Measurements from ENCODE around the gene COBL.
A peak's percentile ranks its signal among the peaks of the same experiment; 100 is the strongest.

The COBL gene

DNA sequence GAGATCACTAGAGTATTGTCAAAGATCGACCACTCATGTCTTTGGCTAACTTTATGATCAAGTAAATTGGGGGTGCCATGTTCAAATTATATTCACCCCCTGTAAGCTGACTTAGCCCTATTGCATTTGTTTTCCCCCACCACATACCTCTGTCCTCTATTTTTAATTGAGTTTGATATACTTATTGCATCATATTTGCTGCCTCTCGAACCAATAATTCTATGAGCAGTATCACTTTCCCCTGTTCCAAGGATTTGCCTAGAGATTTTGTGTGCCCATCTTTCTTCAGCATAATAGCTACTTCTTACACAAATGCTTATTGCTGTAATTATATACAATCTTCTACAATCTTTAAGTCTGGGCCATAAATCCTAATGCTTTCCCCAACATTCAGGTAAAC lies 245.2 kb downstream of the COBL start:
- DNase-seq: no peak

DNA sequence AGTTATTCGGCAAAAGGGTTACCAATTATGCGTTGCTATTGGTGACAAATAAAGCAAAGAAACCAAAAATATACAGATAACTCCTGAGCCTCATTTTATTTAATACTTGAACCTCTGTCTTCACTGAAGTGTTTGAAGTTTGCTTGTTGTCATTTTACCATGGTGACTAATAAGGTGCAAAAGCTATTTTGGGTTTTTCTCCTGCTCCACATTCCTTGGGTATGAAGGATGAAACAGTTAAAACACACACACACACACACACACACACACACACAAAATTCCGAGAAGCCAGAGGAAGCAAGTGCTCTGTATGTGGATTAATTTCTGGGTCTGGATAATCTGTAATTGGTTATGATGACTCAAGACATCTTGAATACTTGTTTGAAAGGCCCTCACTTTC lies 246.5 kb downstream of the COBL start:
- DNase-seq: no peak

DNA sequence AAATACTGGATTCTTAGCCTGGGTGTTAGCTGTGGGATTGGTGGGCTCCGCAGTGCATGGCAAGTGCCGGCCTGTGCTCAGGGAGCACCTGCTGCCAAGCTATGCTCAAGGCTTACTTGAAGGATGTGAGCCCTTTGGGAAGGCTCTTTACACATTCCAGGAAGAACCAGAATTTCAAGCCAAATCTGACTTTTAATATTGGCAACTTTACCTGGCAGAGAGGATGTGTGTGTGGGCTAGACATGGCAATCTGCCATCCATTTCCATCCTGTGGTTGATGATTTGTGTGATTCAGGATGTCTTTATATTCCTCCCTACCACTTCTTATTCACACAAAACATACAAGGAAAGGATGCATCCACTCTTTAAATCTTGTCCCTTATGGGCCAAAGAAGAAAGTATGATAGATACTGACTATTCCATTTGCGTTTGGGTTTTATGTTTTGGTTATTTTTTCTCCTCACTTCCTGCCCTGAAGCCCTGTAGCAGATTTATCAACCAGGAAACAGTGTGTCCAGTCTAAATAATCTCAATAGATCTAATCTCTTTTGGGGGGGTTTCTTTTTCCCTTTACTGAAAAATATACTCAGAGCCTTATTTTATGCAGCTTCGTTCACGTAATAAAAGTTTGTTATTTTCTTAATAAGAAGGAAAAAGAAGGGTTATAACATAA lies 247.1 kb downstream of the COBL start:
- no peak for DNase-seq

DNA sequence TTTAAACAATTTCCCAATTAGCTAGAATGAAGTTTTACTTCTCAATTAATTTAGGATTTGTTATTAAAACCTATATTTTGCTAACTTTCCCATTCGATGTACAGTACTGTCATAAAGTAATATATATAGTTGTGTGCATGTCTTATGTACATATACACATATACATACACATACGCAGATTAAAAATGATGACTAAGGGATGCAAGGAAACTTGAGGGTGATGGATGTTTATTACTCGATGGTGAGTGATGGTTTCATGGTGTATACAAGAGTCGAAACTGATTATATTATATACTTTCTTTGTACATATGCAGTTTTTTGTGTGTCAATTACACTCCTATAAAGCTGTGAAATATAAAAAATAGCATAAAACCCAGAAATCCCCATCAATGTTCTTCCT lies 248.2 kb downstream of the COBL start:
- no peak for DNase-seq

DNA sequence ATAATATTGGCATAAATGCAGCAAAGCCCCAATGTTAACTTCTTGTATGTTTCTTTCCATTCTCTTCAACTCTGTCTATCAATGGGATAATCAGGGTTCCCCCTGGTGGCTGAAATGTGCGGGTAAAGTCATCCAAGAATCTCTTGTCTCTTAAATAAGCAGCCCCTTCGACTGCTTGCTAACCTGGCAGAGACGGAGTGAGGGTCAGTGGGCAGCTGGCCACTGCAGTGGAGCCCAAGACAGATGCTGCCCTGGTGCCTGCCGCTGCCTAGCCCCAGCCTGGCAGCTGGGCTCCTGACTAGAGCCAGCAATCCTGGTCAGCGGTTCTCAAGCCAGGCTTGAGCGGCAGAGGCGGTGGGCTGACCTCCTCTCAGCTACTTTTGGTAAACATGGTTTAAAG lies 248.9 kb downstream of the COBL start:
- DNase-seq: peak; percentile 15 to 67 (median 38)

DNA sequence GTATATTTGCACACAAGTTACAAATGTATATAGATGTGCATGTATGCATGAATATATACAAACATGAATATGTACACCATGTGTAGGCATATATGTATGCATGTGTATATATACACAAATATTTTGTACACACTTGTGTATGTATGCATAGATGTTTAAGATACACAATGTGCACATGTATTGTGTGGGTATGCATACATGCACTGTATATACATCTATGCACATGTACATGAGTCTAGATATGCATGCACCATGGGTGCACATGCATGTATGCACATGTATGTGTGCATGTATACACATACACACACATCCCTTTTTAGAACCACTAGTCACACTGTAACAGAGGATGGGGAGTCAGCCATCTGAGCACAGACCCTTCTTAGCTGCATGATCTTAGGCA lies 249.4 kb downstream of the COBL start:
- DNase-seq: no peak

DNA sequence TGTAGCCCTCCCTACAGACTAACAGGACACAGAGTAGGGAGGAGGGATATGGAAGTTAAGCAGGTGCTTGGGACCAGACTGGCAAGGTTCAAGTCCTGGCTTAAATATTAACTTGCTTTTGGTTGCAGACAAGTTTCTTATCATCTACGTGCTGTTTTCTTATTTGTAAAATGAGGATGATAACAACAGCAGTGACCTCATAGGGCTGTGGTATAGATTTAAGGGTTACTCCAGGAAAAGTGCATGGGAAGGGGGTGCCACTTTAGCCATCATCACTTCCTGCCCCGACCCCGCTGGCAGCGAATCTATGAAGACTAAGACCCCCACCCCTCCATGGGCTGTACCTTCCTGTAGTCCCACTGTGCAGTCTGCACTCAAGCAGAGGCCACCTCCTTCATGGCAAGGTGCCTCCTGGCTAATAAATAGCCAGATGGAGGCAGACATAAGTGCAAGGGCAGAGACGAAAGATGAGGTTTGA lies 250.2 kb downstream of the COBL start:
- no peak for DNase-seq

DNA sequence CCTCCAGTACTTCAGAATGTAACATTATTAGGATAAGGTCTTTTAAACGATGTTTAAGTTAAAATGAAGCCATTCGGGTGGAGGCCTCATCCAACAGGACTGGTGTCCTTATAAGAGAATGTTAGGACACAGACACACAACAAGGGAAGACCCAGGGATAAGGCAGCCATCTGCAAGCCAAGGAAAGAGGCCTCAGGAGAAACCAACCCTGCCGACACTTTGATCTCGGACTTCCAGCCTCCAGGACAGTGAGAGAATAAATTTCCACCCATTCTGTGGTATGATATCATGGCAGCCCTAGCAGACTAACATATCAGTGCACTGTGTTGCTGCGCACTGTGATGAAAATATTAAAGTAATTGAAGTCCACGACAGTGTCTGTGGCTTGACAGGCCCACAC lies 250.8 kb downstream of the COBL start:
- DNase-seq: no peak

DNA sequence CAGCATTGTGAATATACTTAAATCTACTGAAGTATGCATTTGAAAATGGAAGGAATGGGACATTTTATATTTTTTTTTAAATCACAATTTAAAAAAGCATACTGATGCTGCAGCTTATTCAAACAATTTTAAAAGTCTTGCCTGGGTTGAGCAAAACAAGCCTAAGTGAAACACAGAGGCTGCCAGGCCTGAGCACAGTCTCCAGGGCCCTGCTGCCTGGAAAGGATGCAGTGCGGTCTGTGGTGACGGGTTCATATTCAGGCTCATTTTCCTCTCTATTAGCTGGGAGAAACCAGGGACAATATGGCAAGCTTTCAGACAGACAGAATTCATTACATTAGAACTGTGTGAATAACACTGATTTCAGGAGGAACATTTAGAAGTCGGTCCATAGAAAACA lies 251.9 kb downstream of the COBL start:
- DNase-seq: no peak

DNA sequence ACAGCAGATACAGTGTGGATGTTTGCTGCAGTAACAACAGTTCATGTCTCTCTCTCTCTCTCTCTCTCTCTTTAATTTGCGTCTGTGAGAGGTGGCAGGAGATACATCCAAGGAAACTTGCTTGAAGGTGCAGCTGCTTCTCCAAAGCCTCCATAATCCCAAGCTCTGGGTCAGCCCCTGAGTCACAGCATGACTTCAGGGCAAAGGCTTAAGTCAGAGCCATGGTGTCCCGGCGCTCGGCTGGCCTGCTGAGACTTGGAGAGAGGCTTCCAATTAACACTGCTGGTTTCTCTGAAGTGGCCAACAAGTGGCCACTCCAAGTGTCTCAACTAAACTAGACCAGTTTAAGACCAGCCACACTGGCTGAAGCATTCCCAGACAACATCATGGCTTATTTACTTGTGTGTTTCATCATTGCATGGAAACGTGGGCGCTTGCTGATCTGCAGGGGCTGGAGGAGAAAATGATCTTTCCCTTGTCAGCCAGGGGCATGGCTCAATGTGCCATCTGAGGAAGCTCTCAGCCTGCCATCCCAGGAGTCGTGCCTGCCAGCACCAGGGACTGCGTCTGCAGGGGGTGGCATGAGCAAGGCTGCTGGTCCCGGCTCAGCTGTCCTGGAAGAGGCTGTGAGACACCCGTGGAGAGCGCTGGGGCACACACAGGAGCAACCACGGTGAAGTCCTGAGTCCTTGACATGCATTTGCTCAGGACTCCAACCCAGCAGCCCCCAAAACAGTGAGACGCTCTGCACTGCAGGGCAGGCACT lies 254.2 kb downstream of the COBL start:
- peak in 2 of 3 experiments; percentile 17 to 84 for DNase-seq

DNA sequence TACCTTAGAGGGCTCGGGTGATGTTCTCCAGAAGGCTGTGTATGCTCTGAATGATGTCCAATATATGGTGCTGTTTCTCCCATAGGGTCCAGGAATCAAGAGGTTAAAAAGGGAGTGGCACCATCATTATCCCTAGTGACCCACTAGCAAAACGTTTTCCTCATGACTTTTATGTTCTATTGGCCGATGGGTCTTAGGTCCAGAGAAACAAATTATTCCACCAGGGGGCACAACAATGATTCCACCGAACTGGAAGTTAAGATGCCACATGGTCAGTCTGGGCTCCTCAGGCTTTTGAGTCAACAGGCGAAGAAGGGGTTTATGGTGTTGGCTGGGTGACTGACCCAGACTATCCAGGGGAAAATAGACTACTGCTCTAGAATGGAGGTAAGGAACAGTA lies 256.1 kb downstream of the COBL start:
- no peak for DNase-seq

DNA sequence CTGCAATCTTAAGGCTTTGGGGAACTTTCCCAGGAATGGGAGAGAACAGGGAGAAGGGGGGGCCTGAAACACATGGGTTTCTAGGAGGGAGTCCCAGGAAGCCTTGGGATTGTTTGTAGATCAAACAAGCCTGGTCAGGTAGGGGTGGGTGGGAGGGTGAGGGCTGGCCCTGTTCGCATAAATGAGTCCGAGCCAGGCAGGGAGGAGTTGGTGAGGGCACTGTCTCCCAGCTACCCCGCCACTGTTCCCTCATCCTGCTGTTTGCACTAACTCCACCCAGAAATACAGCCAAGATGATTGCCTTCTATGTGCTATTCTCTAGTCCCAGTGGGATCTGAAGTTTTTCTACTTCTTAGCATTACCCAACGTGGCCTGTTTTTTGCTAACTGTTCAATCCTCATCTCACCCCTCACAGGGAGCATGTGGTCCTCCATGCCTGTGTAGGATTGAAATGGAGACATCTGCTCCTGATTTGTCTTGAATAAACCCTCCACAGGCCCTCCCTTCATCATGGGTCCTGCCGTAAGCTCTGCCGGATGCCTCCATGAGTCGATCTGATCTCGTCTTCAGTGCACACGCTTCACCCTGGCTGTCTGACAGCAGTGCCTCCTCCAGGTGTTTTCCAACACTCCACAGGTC lies 257.0 kb downstream of the COBL start:
- no peak for DNase-seq

DNA sequence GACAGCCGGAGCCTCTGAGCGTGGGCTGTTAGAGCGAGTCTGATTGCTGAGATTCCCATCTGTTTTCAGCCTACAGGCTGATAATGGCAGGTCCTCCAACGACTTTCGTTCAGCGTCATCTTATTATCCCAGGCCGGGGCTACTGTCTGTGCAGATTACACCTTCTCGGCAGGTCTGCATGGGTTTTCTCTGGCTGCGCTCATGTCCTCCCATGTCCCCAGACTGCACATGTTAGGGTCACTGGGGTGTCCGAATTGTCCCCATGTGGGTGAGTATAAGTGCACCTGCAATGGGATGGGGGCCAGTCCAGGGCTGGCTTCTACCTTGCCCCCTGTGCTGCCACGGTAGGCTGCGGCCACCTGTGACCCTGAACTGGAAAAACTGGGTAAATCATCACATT lies 257.8 kb downstream of the COBL start:
- DNase-seq: no peak

DNA sequence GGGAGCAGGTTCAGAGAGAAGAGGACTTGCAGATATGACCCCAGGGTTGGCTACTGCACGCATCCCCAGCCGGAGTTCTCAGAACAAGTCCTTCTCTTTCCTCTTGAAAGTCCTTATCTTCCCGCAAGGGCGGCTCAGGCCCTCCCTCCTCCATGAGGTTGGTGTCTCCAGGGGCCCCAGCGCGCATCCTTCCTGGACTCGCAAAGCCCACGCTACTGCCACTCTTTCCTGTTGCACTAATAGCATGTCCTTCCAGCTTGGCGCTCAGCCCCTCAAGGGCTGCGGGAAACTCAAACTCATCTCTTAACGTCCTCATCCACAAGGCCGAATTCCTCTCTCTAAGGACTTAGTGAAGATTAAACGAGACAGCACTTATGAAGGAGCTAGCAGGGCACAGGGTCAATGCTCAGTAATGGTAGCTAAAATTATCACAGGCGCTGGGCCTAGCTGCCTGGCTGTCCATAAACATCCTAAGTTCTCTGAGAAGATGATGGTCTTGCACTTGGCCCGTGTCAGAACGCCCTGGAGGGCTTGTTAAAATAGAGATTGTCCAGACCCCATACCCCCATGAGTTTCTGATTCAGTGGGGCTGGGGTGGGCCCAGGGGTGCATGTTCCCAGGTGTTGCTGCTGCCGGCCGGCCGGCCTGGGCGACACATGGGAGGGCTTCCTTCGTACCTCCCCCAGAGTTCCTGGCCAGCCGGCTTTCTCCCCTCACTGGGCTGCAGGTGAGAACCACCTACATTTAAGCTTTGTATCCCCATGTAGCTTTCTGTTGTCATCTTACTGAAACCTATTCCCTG lies 261.4 kb downstream of the COBL start:
- DNase-seq: peak in 1 of 3 experiments; percentile 39

DNA sequence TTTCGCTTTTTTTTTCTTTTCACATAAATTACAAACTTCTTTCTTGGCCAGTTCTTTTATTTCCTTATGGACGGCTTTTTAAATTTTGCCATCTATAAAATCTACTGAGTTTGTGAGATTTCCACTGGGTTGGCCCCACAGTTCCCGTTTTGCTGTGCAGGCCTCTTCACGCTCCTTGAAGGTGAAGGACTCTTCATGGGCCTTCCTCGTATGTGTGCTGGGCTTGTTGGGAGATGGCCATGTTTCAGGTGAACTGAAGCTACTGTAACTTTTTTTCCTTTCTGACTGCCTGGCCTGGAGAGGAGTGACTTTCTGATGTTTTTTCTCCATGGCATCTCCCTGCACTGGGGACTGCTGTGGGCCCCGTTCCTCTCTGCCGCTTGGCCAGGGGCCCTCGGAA lies 262.4 kb downstream of the COBL start:
- DNase-seq: peak in 1 of 3 experiments; percentile 36

DNA sequence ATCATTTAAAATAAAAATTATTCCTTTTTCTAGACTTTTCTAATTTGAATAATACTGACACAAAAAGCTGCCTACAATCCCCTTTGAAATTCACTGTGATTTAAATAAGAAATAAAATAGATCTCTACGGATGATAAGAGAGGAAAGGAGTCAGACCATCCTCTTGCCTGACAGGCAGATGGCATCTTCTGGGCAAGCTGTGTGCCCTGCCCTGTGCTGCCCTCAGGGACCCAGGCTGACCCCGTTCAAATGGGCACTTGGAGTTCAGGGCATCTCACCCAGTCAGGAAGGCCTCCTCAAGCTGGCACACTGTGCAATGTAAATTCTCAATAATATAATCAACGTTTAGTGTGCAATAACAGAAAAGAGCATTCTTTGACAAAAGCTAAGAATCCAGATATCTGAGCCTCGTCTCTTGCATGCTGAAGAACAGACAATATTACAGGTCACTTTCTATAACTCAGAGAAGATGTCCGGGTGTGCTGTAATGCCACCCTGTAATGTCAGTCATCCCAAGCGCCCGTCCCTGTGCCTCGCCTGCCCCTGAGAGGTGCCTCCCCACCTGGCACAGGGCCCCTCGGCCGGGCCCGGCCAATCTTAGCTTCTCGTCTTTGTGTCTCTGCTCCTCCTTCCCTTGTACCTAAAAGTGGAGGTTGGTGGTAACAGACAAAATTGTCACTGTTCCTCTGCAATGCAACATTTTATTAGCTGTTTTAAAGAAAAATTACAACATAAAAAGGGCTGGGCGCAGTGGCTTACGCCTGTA lies 263.3 kb downstream of the COBL start:
- no peak for DNase-seq

DNA sequence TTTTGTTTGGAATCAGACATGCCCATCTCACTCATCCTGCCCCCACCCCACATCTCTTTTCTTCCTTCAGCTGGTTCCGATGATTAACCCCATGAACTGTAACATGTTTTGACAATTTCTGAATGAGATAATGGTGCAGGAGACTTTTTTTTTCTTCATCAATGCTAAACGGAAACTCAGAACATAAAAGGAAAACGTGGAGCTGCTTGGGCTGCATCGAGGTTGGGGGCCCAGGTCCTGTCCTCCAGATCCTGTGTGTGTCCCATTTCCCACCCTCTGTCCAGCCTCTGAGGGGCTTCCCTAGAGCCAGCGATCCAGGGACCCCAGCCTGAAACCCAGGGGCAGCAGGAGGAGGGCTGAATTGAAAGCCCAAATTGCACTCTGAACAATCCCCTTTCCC lies 270.1 kb downstream of the COBL start:
- no peak for DNase-seq

DNA sequence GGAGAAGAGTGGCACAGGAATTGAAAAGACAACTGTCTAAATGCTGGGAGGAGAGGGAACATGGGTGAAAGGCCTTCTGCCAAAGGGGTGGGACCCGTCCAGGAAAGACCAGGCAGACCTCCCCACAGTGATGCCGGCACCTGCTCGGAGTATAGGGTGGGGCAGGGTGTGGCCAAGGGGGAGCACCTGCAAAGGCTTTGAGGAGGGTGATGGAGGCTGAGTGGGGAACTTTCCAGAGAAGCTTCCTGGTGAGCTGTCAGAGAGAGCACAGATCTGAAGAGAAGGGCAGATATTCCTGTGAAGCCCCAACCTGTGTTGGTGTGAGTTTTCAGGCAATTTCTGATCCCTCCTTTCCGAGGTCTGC lies 270.5 kb downstream of the COBL start:
- DNase-seq: no peak

DNA sequence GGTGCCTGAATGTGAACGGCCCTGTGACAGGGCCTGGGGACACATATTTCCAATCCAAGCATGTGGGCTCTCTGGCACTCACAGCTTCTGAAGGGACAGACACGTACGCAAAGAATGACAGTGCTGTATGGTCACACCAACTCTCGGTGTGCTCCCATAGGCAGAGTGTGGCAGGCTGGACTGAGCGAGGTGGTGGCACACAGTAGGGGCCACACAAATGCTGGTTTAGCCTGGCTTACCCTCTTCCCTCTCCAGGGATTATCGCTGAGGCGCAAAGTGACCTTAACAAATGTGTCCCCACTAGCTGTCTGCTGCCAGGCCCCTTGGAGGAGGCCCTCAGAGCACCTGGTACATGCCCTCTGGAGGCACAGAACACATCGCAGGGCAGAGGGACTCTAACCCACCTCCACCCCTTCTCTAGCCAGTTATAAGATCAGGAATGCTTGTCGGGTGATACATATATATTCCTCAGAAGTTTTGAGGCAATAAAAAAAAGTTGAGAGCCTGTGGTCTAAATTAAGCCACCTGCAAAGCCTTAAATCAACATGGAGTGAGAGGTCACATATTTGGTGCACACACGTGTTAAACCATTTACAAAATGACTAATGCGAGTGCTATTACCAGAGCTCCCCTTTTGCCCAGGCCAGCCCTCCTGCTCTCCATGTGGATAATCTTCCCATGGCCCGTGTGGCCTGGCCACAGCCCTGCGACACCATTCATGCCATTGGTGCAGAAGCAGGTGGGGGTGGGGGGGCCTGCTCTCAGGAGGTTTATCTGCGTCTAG lies 271.1 kb downstream of the COBL start:
- no peak for DNase-seq

DNA sequence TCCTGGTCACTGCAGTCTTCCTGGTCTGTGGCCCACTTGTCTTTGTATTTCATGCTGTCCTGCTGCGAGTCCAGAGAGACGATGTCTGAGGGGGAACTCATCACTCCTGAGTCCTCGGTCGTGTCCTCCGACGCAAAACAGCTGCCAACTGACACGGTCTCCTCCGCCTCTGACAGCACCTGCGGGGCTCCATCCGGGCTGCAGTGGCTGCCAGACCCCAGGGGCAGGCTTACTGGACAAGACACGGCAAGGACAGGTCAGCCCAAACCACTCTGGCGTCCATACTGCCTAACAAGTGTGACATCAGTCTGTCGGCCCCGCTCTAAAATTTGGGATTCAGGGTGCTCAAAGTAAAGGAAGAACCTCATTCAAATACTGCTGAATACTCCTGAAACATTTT lies 273.1 kb downstream of the COBL start:
- DNase-seq: no peak

DNA sequence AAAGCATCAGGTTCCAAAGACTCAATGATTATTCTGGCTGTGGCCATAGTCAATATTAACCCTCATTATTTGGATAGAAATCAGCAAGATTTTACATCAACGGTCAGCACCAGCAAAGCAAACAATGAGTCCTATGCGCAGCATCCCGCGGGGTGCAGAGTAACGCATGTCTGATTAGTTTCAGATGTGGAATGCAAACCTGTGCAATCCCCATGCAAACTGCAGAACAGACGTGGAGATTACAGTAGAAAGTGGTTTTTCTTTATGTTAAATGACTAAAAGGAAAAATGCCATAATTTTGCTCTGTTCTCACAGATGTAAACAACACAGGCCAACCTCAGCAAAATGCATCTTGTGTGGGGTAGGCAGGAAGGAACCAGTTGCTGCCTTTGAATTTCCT lies 275.8 kb downstream of the COBL start:
- no peak for DNase-seq

DNA sequence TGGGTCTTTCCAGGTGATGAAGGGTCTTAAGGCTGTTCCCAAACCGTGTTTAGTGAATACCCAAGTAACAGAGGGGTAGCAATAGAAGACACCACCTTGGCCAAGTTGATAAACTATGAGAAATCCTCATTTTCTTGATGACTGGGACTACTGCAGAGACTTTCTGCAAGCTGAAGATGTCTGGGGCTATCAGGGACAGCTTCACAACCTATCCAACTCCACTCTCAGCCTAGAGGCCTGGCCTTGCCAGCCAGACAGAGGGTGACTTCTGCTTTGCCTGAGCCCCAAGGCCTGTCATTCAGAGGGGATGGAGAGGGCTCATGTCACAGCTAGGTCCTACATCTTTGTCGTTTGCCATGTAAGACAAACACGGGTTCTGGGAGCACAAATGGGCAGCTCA lies 278.0 kb downstream of the COBL start:
- DNase-seq: no peak

Data from NCI-H1417 (cell line).